H1 (cell line): ENCODE data around the gene MAGI2. TPM values are rescaled to one million over a fixed set of nuclear protein-coding genes. Genes with fewer than 3 reads are reported as not detected.

Source experiments
- CTCF ChIA-PET: fragments of 300-600 bp; sonication (Branson Sonifier 250); formaldehyde crosslinking; loops from one replicate; lab custom pipeline; 2021; ENCODE audit not compliant: partially characterized antibody; lab: Charles Lee
- POLR2A ChIA-PET: fragments of 300-600 bp; sonication (Branson Sonifier 250); formaldehyde crosslinking; loops from one replicate; lab custom pipeline; 2021; ENCODE audit warnings: inconsistent platforms; ENCODE audit not compliant: partially characterized antibody; lab: Charles Lee
- DNase-seq, 2 experiments: peaks; one replicate each; pipeline versions ENCODE4 v3.0.0 to v3.0.0-alpha.2; 2010 to 2022; ENCODE audit warnings: low spot score in 2 of 2, low read depth in 1 of 2, mixed read lengths in 1 of 2
- FAIRE-seq: peaks from 2 replicates; lab custom pipeline; 2011; peaks lifted over from hg19 to GRCh38; lab: Jason Lieb, UNC
- H2AFZ ChIP-seq: 2 replicates; pipeline ENCODE4 v1.8.1; 2012; ENCODE audit warnings: low read length, inconsistent platforms
- H2AK5ac ChIP-seq: 2 replicates; pipeline ENCODE4 v1.6.1; 2013; ENCODE audit warnings: low read depth, low read length
- H2BK120ac ChIP-seq: replicated peaks from 2 replicates; pipeline ENCODE3; 2013; ENCODE audit warnings: low read depth, low read length, inconsistent platforms
- H2BK12ac ChIP-seq: 2 replicates; pipeline ENCODE4 v1.6.1; 2013; ENCODE audit warnings: low read depth, low read length
- H2BK15ac ChIP-seq: 2 replicates; pipeline ENCODE4 v1.6.1; 2013; ENCODE audit warnings: low read length
- H2BK20ac ChIP-seq: 2 replicates; pipeline ENCODE4 v1.6.1; 2013; ENCODE audit warnings: low read length
- H2BK5ac ChIP-seq: 2 replicates; pipeline ENCODE4 v1.6.1; 2013; ENCODE audit warnings: low read depth, low read length
- H3K14ac ChIP-seq: 2 replicates; pipeline ENCODE4 v1.6.1; 2013; ENCODE audit warnings: inconsistent platforms; ENCODE audit not compliant: insufficient read length
- H3K18ac ChIP-seq: 2 replicates; pipeline ENCODE4 v1.6.1; 2013; ENCODE audit warnings: low read length; ENCODE audit errors: extremely low read depth
- H3K23ac ChIP-seq: 2 replicates; pipeline ENCODE4 v1.6.1; 2013; ENCODE audit warnings: inconsistent platforms; ENCODE audit not compliant: insufficient read length
- H3K23me2 ChIP-seq: 2 replicates; pipeline ENCODE4 v1.6.1; 2013; ENCODE audit warnings: low read depth, low read length
- H3K27ac ChIP-seq: 2 replicates; pipeline ENCODE4 v1.6.1; 2011; ENCODE audit warnings: low read depth, low read length, inconsistent platforms
- H3K27me3 ChIP-seq, 4 experiments: replicated peaks in 1 of 4; 1 replicate in 1 of 4; 2 replicates in 3 of 4; pipeline versions ENCODE4 v1.6.1 to v1.8.1; 2011 to 2013; ENCODE audit warnings: low read length in 3 of 4, mild to moderate bottlenecking in 3 of 4, inconsistent platforms in 2 of 4, mixed read lengths in 2 of 4, moderate library complexity in 1 of 4; ENCODE audit not compliant: control insufficient read depth in 3 of 4, insufficient read depth in 3 of 4; ENCODE audit errors: extremely low read depth in 1 of 4
- H3K36me3 ChIP-seq, 4 experiments: 2 replicates each; pipeline versions ENCODE4 v1.6.1 to v1.8.1; 2011 to 2013; ENCODE audit warnings: mild to moderate bottlenecking in 4 of 4, low read length in 3 of 4, moderate library complexity in 2 of 4, control low read depth in 1 of 4, inconsistent platforms in 1 of 4; ENCODE audit not compliant: insufficient read depth in 4 of 4, control insufficient read depth in 2 of 4
- H3K4ac ChIP-seq: replicated peaks from 2 replicates; pipeline ENCODE3; 2013; ENCODE audit warnings: low read length, low read depth, mixed read lengths, inconsistent platforms; ENCODE audit not compliant: insufficient read length
- H3K4me1 ChIP-seq, 4 experiments: replicated peaks in 1 of 4; 1 replicate in 1 of 4; 2 replicates in 3 of 4; pipeline versions ENCODE4 v1.6.1 to v1.8.1; 2011 to 2013; ENCODE audit warnings: low read length in 3 of 4, inconsistent platforms in 2 of 4, mixed read lengths in 1 of 4; ENCODE audit not compliant: insufficient read depth in 4 of 4, control insufficient read depth in 3 of 4
- H3K4me2 ChIP-seq, 2 experiments: 2 replicates each; pipeline versions ENCODE4 v1.6.1 to v1.8.1; 2011 to 2013; ENCODE audit warnings: low read depth in 2 of 2, low read length in 2 of 2, control low read depth in 1 of 2, inconsistent platforms in 1 of 2, mild to moderate bottlenecking in 1 of 2; ENCODE audit not compliant: insufficient read depth in 1 of 2
- H3K4me3 ChIP-seq, 4 experiments: fragments of 200-600, 300-600 bp in 1 of 4; sonication (generic), shearing (Covaris generic), sonication (Bioruptor Twin) in 1 of 4; 2 replicates each; pipeline versions ENCODE4 v1.5.1 to v1.8.1; 2011 to 2016; ENCODE audit warnings: low read length in 4 of 4, low read depth in 3 of 4, control low read depth in 2 of 4, inconsistent platforms in 2 of 4, mild to moderate bottlenecking in 2 of 4, mixed read lengths in 1 of 4, moderate library complexity in 1 of 4; ENCODE audit not compliant: insufficient read depth in 2 of 4; ENCODE audit errors: extremely low read depth in 1 of 4
- H3K56ac ChIP-seq: replicated peaks from 2 replicates; pipeline ENCODE3; 2013; ENCODE audit warnings: low read depth, mild to moderate bottlenecking, mixed read lengths, low read length, inconsistent platforms; ENCODE audit not compliant: insufficient read length
- H3K79me1 ChIP-seq: 2 replicates; pipeline ENCODE4 v1.6.1; 2013; ENCODE audit warnings: low read depth, low read length, control low read depth
- H3K79me2 ChIP-seq, 2 experiments: 2 replicates each; pipeline versions ENCODE4 v1.6.1 to v1.8.1; 2012 to 2013; ENCODE audit warnings: low read length in 2 of 2, mild to moderate bottlenecking in 2 of 2, inconsistent platforms in 1 of 2; ENCODE audit not compliant: insufficient read depth in 2 of 2, control insufficient read depth in 1 of 2
- H3K9ac ChIP-seq, 4 experiments: replicated peaks in 1 of 4; 1 replicate in 1 of 4; 2 replicates in 3 of 4; pipeline versions ENCODE4 v1.6.1 to v1.8.1; 2011 to 2013; ENCODE audit warnings: low read depth in 3 of 4, low read length in 3 of 4, control low read depth in 2 of 4, mild to moderate bottlenecking in 2 of 4, moderate library complexity in 2 of 4, inconsistent platforms in 1 of 4; ENCODE audit errors: extremely low read depth in 1 of 4
- H3K9me3 ChIP-seq, 2 experiments: 2 replicates each; pipeline versions ENCODE4 v1.6.1 to v1.8.1; 2012 to 2013; ENCODE audit warnings: mild to moderate bottlenecking in 2 of 2, moderate library complexity in 2 of 2, control low read depth in 1 of 2, inconsistent platforms in 1 of 2, low read depth in 1 of 2, low read length in 1 of 2, mixed read lengths in 1 of 2; ENCODE audit not compliant: insufficient read depth in 2 of 2
- H4K20me1 ChIP-seq, 2 experiments: replicated peaks in 1 of 2; 2 replicates each; pipeline versions ENCODE3 to v1.8.1; 2011 to 2013; ENCODE audit warnings: inconsistent platforms in 2 of 2, low read length in 2 of 2, mild to moderate bottlenecking in 1 of 2; ENCODE audit not compliant: insufficient read depth in 2 of 2, control insufficient read depth in 1 of 2
- H4K5ac ChIP-seq: 2 replicates; pipeline ENCODE4 v1.6.1; 2013; ENCODE audit warnings: low read length, low read depth, mixed read lengths, inconsistent platforms; ENCODE audit not compliant: insufficient read length
- H4K8ac ChIP-seq: 2 replicates; pipeline ENCODE4 v1.8.0; 2013; ENCODE audit warnings: mild to moderate bottlenecking, moderate library complexity, low read length, inconsistent platforms; ENCODE audit not compliant: insufficient read depth; ENCODE audit errors: extremely low read depth
- H4K91ac ChIP-seq: replicated peaks from 2 replicates; pipeline ENCODE3; 2013; ENCODE audit warnings: low read length, mixed read lengths, inconsistent platforms; ENCODE audit not compliant: insufficient read length
- BRCA1 ChIP-seq: IDR thresholded peaks from 2 replicates; pipeline ENCODE4 v1.6.1; 2012; ENCODE audit warnings: low read depth, low read length, improper control_type of control experiment
- CHD1 ChIP-seq: IDR thresholded peaks from 2 replicates; pipeline ENCODE4 v1.6.1; 2012; ENCODE audit warnings: low read depth, low read length, improper control_type of control experiment
- GABPA ChIP-seq: IDR thresholded peaks from 2 replicates; pipeline ENCODE4 v1.6.1; 2011; ENCODE audit warnings: mild to moderate bottlenecking, low read length, moderate library complexity, borderline replicate concordance; ENCODE audit not compliant: insufficient read depth
- GTF2F1 ChIP-seq: IDR thresholded peaks from 2 replicates; pipeline ENCODE4 v1.6.1; 2012; ENCODE audit warnings: low read depth, low read length, improper control_type of control experiment, borderline replicate concordance
- KDM1A ChIP-seq: fragments of 200-600, 300-600 bp; sonication (generic); IDR thresholded peaks from 2 replicates; pipeline ENCODE4 v1.7.1; 2016; ENCODE audit warnings: mild to moderate bottlenecking, low read length, borderline replicate concordance
- NRF1 ChIP-seq: IDR thresholded peaks from 2 replicates; pipeline ENCODE4 v1.6.1; 2011; ENCODE audit warnings: mild to moderate bottlenecking, low read depth, low read length, improper control_type of control experiment
- SIRT6 ChIP-seq: IDR thresholded peaks from one replicate; pipeline ENCODE4 v1.7.1; 2012; ENCODE audit warnings: low read length, inconsistent platforms
- SP2 ChIP-seq: IDR thresholded peaks from 2 replicates; pipeline ENCODE4 v1.6.1; 2012; ENCODE audit warnings: mild to moderate bottlenecking, low read length, inconsistent platforms
- SP4 ChIP-seq: IDR thresholded peaks from 2 replicates; pipeline ENCODE4 v1.6.1; 2012; ENCODE audit warnings: low read length, inconsistent platforms
- TAF7 ChIP-seq: optimal IDR thresholded peaks from 2 replicates; pipeline ENCODE3; 2011; ENCODE audit warnings: low read depth, mild to moderate bottlenecking, inconsistent platforms, low read length, moderate library complexity, borderline replicate concordance
- WGBS, 2 experiments: shearing (Covaris generic) in 1 of 2; methylation state at CpG; one replicate each; pipeline versions ENCODE4 v1.1.6 to v1.1.7; 2013 to 2015; ENCODE audit warnings: low lambda C conversion rate in 2 of 2, mixed read lengths in 2 of 2, inconsistent platforms in 1 of 2, low coverage in 1 of 2, missing lambda C conversion rate in 1 of 2; ENCODE audit not compliant: insufficient replicate concordance in 2 of 2, insufficient coverage in 1 of 2, insufficient read length in 1 of 2; ENCODE audit errors: extremely low coverage in 1 of 2, missing lambda C conversion rate in 1 of 2; 5-methylcytosine and 5-hydroxymethylcytosine counted together
- polyA plus RNA-seq, 7 experiments: library from polyadenylated mRNA; depleted of rRNA in 3 of 7; stranded (reverse) in 5 of 7; unstranded in 2 of 7; fragments of >200 nt in 5 of 7; fragments of 200-250 nt in 2 of 7; gene quantifications; 1 replicate in 5 of 7; 2 replicates in 1 of 7; 4 replicates in 1 of 7; pipeline versions ENCODE4 v1.2.1 to v1.2.3, GENCODE V29; 2011 to 2013; ENCODE audit warnings: missing spikeins in 2 of 7, mixed read lengths in 2 of 7
- total RNA-seq: library from RNA; stranded (reverse); fragmentation: NEBNext Ultra II Directional; extraction: Animal tissue kit (Norgen Biotek cat#: 25700); gene quantifications from 2 replicates; pipeline ENCODE4 v1.2.1, GENCODE V29; 2021

Gene MAGI2
- total and polyA plus RNA-seq, 2 of the 8 experiments (the other 6 are each of a cell fraction or from before 2014, with no cell fraction given): 6.0 to 27.3 TPM

- H3K56ac ChIP-seq: no peak overlapping the region
- peaks cover 0 to 7% (median 2%) of the 10 kb centered on the region in 4 experiments; a peak in 2 of 7 replicates for H3K4me1 ChIP-seq
- DNase-seq: no peak
- H2BK15ac ChIP-seq: no peak overlapping the region
- H3K9ac ChIP-seq: no peak overlapping the region
- no peak overlapping the region for H2BK5ac ChIP-seq
- H4K8ac ChIP-seq: no peak overlapping the region
- no peak overlapping the region for H2AK5ac ChIP-seq
- H2BK20ac ChIP-seq: no peak overlapping the region
- H4K91ac ChIP-seq: no peak overlapping the region
- H3K14ac ChIP-seq: no peak overlapping the region
- no peak overlapping the region for H2BK12ac ChIP-seq
- no peak overlapping the region for H3K23ac ChIP-seq
- H4K5ac ChIP-seq: no peak overlapping the region
- no peak overlapping the region for H3K18ac ChIP-seq
- no peak overlapping the region for H2BK120ac ChIP-seq
- H3K36me3 ChIP-seq: no peaks in the 10 kb centered on the region
- H3K4me3 ChIP-seq: no peak overlapping the region
- H4K20me1 ChIP-seq: no peaks in the 10 kb centered on the region
- no peaks in the 10 kb centered on the region for H3K79me2 ChIP-seq
- H3K23me2 ChIP-seq: no peaks in the 10 kb centered on the region
- no peaks in the 10 kb centered on the region for H3K79me1 ChIP-seq
- WGBS, 2 experiments: 90% methylated on average over 6 of the region's 6 CpGs; no CpG with 5 or more reads in 1 of the 2 experiments
- H3K4ac ChIP-seq: no peak overlapping the region
- H3K27me3 ChIP-seq: peaks cover 0 to 8% (median 3%) of the 10 kb centered on the region in 4 experiments; a peak in 4 of 7 replicates
- POLR2A ChIA-PET: no interaction called here
- H3K27ac ChIP-seq: no peak overlapping the region
- no peak overlapping the region for H3K4me2 ChIP-seq
- no peak overlapping the region for H2AFZ ChIP-seq
- no peak for FAIRE-seq
- CTCF ChIA-PET: interaction anchor here (0.5 to 5.7 kb wide), 4 partner anchors 43 to 297 kb away, joined by 3 to 35 read pairs (median 6); no protein-coding TSS in a partner anchor
- H3K9me3 ChIP-seq: no peaks in the 10 kb centered on the region
- no peak for TF ChIP-seq CHD1
- no peak for TF ChIP-seq NRF1
- no peak for TF ChIP-seq SP4
- no peak for TF ChIP-seq SP2
- no peak for TF ChIP-seq BRCA1
- no peak for TF ChIP-seq GTF2F1
- no peak for TF ChIP-seq GABPA
- no peak for TF ChIP-seq KDM1A
- TF ChIP-seq TAF7: no peak
- no peak for TF ChIP-seq SIRT6
Measured at GRCh38 chr7:78083476-78084120, 1369.9 kb downstream of the MAGI2 start.
